HCT116 (cell line): ENCODE results near the gene CA5B. TPM values are rescaled to one million over a fixed set of nuclear protein-coding genes. Genes with fewer than 3 reads are reported as not detected.

Experiments used
- ATAC-seq: fragments of 200-7000 bp; cut with Tn5 transposase; 2 replicates; pipeline ENCODE4 v1.9.1; 2020; ENCODE audit warnings: mild to moderate bottlenecking, moderate library complexity
- BruUV-seq: library from RNA; stranded (reverse); fragments of 400-500 nt; replicated peaks from 2 replicates; lab custom pipeline; 2021; lab: Mats Ljungman, UMichigan
- CTCF ChIA-PET: fragments of 300-600 bp; sonication (Branson Sonifier 250); formaldehyde crosslinking; loops from one replicate; lab custom pipeline; 2021; ENCODE audit warnings: antibody characterized with exemption; lab: Charles Lee
- POLR2A ChIA-PET: fragments of 300-600, 350-600 bp; sonication (Branson Sonifier 250); formaldehyde crosslinking; loops from one replicate; lab custom pipeline; 2021; ENCODE audit warnings: antibody characterized with exemption; lab: Charles Lee
- RAD21 ChIA-PET, 2 experiments: fragments of 300-600 bp; sonication (Branson Sonifier 250); formaldehyde crosslinking; loops; one replicate each; lab custom pipeline; 2023; ENCODE audit warnings: low total read pairs in 2 of 2; ENCODE audit not compliant: uncharacterized antibody in 2 of 2, unreplicated experiment in 2 of 2, low non-redundant PET in 1 of 2; lab: Charles Lee
- DNase-seq: peaks from one replicate; pipeline ENCODE4 v3.0.0-alpha.2; 2010; ENCODE audit warnings: low read depth, low spot score
- H2AFZ ChIP-seq: fragments of 200-600 bp; shearing (Covaris generic), sonication (generic); 2 replicates; pipeline ENCODE4 v1.6.1; 2017; ENCODE audit warnings: low read depth, mixed run types, mixed read lengths, antibody characterized with exemption, low read length; ENCODE audit not compliant: poor library complexity, severe bottlenecking
- H3K27ac ChIP-seq: 2 replicates; pipeline ENCODE4 v1.5.1; 2012; ENCODE audit warnings: low read depth, low read length
- H3K27me3 ChIP-seq: fragments of 200-600 bp; sonication (generic); 2 replicates; pipeline ENCODE4 v1.6.1; 2016; ENCODE audit warnings: mixed run types, low read length, mixed read lengths; ENCODE audit not compliant: insufficient read depth
- H3K36me3 ChIP-seq, 2 experiments: fragments of 200-500 bp in 1 of 2; fragments of 200-600 bp in 1 of 2; sonication (Bioruptor generic) in 1 of 2; sonication (generic) in 1 of 2; 2 replicates each; pipeline versions ENCODE4 v1.5.1 to v1.6.1; 2014 to 2016; ENCODE audit warnings: low read length in 2 of 2, inconsistent platforms in 1 of 2, mixed read lengths in 1 of 2, mixed run types in 1 of 2; ENCODE audit not compliant: insufficient read depth in 2 of 2, control insufficient read depth in 1 of 2
- H3K4me1 ChIP-seq, 2 experiments: fragments of 200-600 bp in 1 of 2; sonication (generic) in 1 of 2; 2 replicates each; pipeline versions ENCODE4 v1.5.1 to v1.6.1; 2012 to 2017; ENCODE audit warnings: low read length in 2 of 2, inconsistent platforms in 1 of 2, mild to moderate bottlenecking in 1 of 2, mixed read lengths in 1 of 2, mixed run types in 1 of 2, moderate library complexity in 1 of 2; ENCODE audit not compliant: insufficient read depth in 2 of 2, control insufficient read depth in 1 of 2
- H3K4me2 ChIP-seq: fragments of 200-600 bp; sonication (generic); 2 replicates; pipeline ENCODE4 v1.6.1; 2017; ENCODE audit warnings: mixed run types, low read length, mixed read lengths
- H3K4me3 ChIP-seq, 2 experiments: fragments of 200-600 bp in 1 of 2; sonication (generic) in 1 of 2; replicated peaks in 1 of 2; 2 replicates each; pipeline ENCODE4 v1.5.1; 2011 to 2016; ENCODE audit warnings: low read length in 2 of 2, control low read depth in 1 of 2, low read depth in 1 of 2, mild to moderate bottlenecking in 1 of 2, mixed read lengths in 1 of 2, mixed run types in 1 of 2
- H3K79me2 ChIP-seq: fragments of 200-600 bp; sonication (generic); 2 replicates; pipeline ENCODE4 v1.6.1; 2017; ENCODE audit warnings: mild to moderate bottlenecking, mixed run types, low read length, moderate library complexity, mixed read lengths; ENCODE audit not compliant: insufficient read depth
- H3K9ac ChIP-seq: fragments of 200-600 bp; sonication (generic); 2 replicates; pipeline ENCODE4 v1.6.1; 2016; ENCODE audit warnings: low read length, mixed read lengths
- H3K9me2 ChIP-seq: fragments of 200-600 bp; sonication (generic), shearing (Covaris generic); 2 replicates; pipeline ENCODE4 v1.6.1; 2017; ENCODE audit warnings: mixed run types, mild to moderate bottlenecking, moderate library complexity; ENCODE audit not compliant: insufficient read depth
- H3K9me3 ChIP-seq, 2 experiments: fragments of 200-500 bp in 1 of 2; fragments of 200-600 bp in 1 of 2; sonication (Bioruptor generic) in 1 of 2; sonication (generic) in 1 of 2; 2 replicates each; pipeline ENCODE4 v1.6.1; 2014 to 2017; ENCODE audit warnings: low read length in 2 of 2, mixed read lengths in 2 of 2, inconsistent platforms in 1 of 2, low read depth in 1 of 2, mild to moderate bottlenecking in 1 of 2, mixed run types in 1 of 2, moderate library complexity in 1 of 2; ENCODE audit not compliant: control insufficient read depth in 1 of 2, insufficient read depth in 1 of 2
- H4K20me1 ChIP-seq: fragments of 200-600 bp; sonication (generic), shearing (Covaris generic); 2 replicates; pipeline ENCODE4 v1.6.1; 2017; ENCODE audit warnings: mixed run types, mild to moderate bottlenecking, moderate library complexity; ENCODE audit not compliant: insufficient read depth
- CTCF ChIP-seq, 3 experiments: fragments of 200-600 bp in 1 of 3; sonication (generic) in 1 of 3; IDR thresholded peaks in 2 of 3; conservative IDR thresholded peaks in 1 of 3; 2 replicates each; pipeline ENCODE4 v1.5.1; 2012 to 2017; ENCODE audit warnings: low read depth in 2 of 3, low read length in 2 of 3, antibody characterized with exemption in 1 of 3, borderline replicate concordance in 1 of 3, control low read depth in 1 of 3, mild to moderate bottlenecking in 1 of 3, mixed read lengths in 1 of 3, mixed run types in 1 of 3, moderate library complexity in 1 of 3; ENCODE audit not compliant: insufficient read depth in 1 of 3
- EZH2 ChIP-seq: fragments of 200-600 bp; sonication (generic); IDR thresholded peaks from 2 replicates; pipeline ENCODE4 v1.6.1; 2017; ENCODE audit warnings: antibody characterized with exemption, mixed run types
- EZH2phosphoT487 ChIP-seq: fragments of 200-600 bp; IDR thresholded peaks from 2 replicates; pipeline ENCODE4 v1.6.1; 2018; ENCODE audit warnings: antibody characterized with exemption, borderline replicate concordance
- FOSL1 ChIP-seq: IDR thresholded peaks from 2 replicates; pipeline ENCODE4 v1.6.1; 2012; ENCODE audit warnings: low read depth
- JUND ChIP-seq: IDR thresholded peaks from 2 replicates; pipeline ENCODE4 v1.6.1; 2012
- POLR2AphosphoS5 ChIP-seq: IDR thresholded peaks from 2 replicates; pipeline ENCODE4 v1.6.1; 2011; ENCODE audit warnings: mild to moderate bottlenecking, low read depth, low read length, moderate library complexity
- SRF ChIP-seq: IDR thresholded peaks from 2 replicates; pipeline ENCODE4 v1.6.1; 2012; ENCODE audit warnings: low read depth
- TCF7L2 ChIP-seq: IDR thresholded peaks from 2 replicates; pipeline ENCODE4 v1.7.0; 2011; ENCODE audit warnings: borderline replicate concordance, inconsistent platforms; ENCODE audit not compliant: insufficient read depth, insufficient read length; ENCODE audit errors: extremely low read depth
- ZBTB33 ChIP-seq: IDR thresholded peaks from 2 replicates; pipeline ENCODE4 v1.6.1; 2011; ENCODE audit warnings: mild to moderate bottlenecking, low read length, moderate library complexity; ENCODE audit not compliant: insufficient replicate concordance; ENCODE audit errors: extremely low read depth
- ZFX ChIP-seq: fragments of 450-650 bp; IDR thresholded peaks from 2 replicates; pipeline ENCODE4 v1.6.1; 2017
- intact Hi-C: fragments of 100-400 bp; cut with micrococcal nuclease; formaldehyde crosslinking; loops from 2 replicates; pipeline ENCODE4 v1.10.0; 2022
- total RNA-seq: library from RNA; stranded (reverse); gene quantifications from one replicate; pipeline ENCODE4 v1.2.1, GENCODE V29; 2021; ENCODE audit not compliant: unreplicated experiment

The CA5B gene
- total RNA-seq, 1 experiment from 2014 or later, result 5.5 TPM

- Histone ChIP-seq H3K27me3 (no peaks in the 10 kb centered on the region), H3K4me1 (peaks cover 4 to 5% of the 10 kb centered on the region in 2 experiments; a peak in 2 of 4 replicates), H3K9ac (peak overlapping the region; percentile 68), H3K4me2 (peak overlapping the region; percentile 69), H3K79me2 (no peaks in the 10 kb centered on the region), H3K9me3 (no peaks in the 10 kb centered on the region), H3K4me3 (peak overlapping the region; percentile 73 to 74), H3K36me3 (no peaks in the 10 kb centered on the region), H2AFZ (peak overlapping the region; percentile 68), H3K9me2 (no peaks in the 10 kb centered on the region), H3K27ac (peak overlapping the region; percentile 75), H4K20me1 (no peaks in the 10 kb centered on the region)
- no peak for DNase-seq
- no peak for TF ChIP-seq SRF
- ChIA-PET CTCF (no interaction called here), POLR2A (no interaction called here), RAD21 (no interaction called here)
- BruUV-seq, result TSS peak; percentile 80
- ATAC-seq, result no peak
- intact Hi-C loops, result no loop called here
Measured at GRCh38 chrX:15790769-15791290, 52.8 kb downstream of the CA5B start.

GRCh38 chrX:15797707-15798106, 59.6 kb downstream of the CA5B start:
- H3K27me3 ChIP-seq, result no peaks in the 10 kb centered on the region
- ChIA-PET RAD21 (no interaction called here), CTCF (no interaction called here), POLR2A (no interaction called here)
- no peaks in the 10 kb centered on the region for H3K9me3 ChIP-seq
- no peak overlapping the region for H3K4me2 ChIP-seq
- intact Hi-C loops, result no loop called here
- no peaks in the 10 kb centered on the region for H3K79me2 ChIP-seq
- H3K4me1 ChIP-seq, result no peaks in the 10 kb centered on the region
- ATAC-seq (no peak), DNase-seq (no peak)
- no peaks in the 10 kb centered on the region for H3K9me2 ChIP-seq
- H4K20me1 ChIP-seq, result no peaks in the 10 kb centered on the region
- TF ChIP-seq ZFX (no peak), CTCF (IDR thresholded peaks at IDR 0.05 in 2 of 3, conservative IDR thresholded peaks at IDR 0.05 in 1 of 3; ENCODE audit: borderline replicate concordance in 1 of 3, insufficient read depth in 1 of 3, low read depth in 2 of 3, low read length in 2 of 3) (no peak), TCF7L2 (no peak), JUND (no peak), EZH2 (no peak), POLR2AphosphoS5 (no peak), FOSL1 (no peak), ZBTB33 (no peak), EZH2phosphoT487 (no peak)
- H2AFZ ChIP-seq, result no peak overlapping the region
- no peak overlapping the region for H3K9ac ChIP-seq
- H3K4me3 ChIP-seq, result no peak overlapping the region
- no TSS peak for BruUV-seq
- no peak overlapping the region for H3K27ac ChIP-seq
- H3K36me3 ChIP-seq, result no peaks in the 10 kb centered on the region
